Kidney epithelial cell (primary cell): ENCODE data around the gene EIF4E1B. TPM values are rescaled to one million over a fixed set of nuclear protein-coding genes. Genes with fewer than 3 reads are reported as not detected.
A peak's percentile ranks its signal among the peaks of the same experiment; 100 is the strongest.

Experiments
- DNase-seq: peaks from one replicate; pipeline ENCODE4 v3.0.0-alpha.2; 2010; ENCODE audit warnings: low read depth
- H3K27me3 ChIP-seq: 2 replicates; pipeline ENCODE4 v1.6.0; 2011; ENCODE audit warnings: low read length; ENCODE audit not compliant: control insufficient read depth, insufficient read depth
- H3K36me3 ChIP-seq: 2 replicates; pipeline ENCODE4 v1.5.1; 2011; ENCODE audit warnings: low read length; ENCODE audit not compliant: control insufficient read depth, insufficient read depth
- H3K4me3 ChIP-seq: 2 replicates; pipeline ENCODE4 v1.5.1; 2011; ENCODE audit warnings: low read depth, mild to moderate bottlenecking, control low read depth, low read length
- total RNA-seq: library from RNA; depleted of rRNA; stranded (reverse); fragments of >200 nt; gene quantifications from 2 replicates; pipeline ENCODE4 v1.2.3, GENCODE V29; 2015
- TF ChIP-seq, protein P1 (sequence below): IDR thresholded peaks from 2 replicates; pipeline ENCODE4 v1.5.1; 2011; ENCODE audit warnings: mild to moderate bottlenecking, moderate library complexity, low read length, control low read depth, inconsistent platforms; ENCODE audit not compliant: insufficient read depth, poor library complexity, severe bottlenecking

The EIF4E1B gene
- total RNA-seq, 1 donor from 2014 or later = not detected

DNA sequence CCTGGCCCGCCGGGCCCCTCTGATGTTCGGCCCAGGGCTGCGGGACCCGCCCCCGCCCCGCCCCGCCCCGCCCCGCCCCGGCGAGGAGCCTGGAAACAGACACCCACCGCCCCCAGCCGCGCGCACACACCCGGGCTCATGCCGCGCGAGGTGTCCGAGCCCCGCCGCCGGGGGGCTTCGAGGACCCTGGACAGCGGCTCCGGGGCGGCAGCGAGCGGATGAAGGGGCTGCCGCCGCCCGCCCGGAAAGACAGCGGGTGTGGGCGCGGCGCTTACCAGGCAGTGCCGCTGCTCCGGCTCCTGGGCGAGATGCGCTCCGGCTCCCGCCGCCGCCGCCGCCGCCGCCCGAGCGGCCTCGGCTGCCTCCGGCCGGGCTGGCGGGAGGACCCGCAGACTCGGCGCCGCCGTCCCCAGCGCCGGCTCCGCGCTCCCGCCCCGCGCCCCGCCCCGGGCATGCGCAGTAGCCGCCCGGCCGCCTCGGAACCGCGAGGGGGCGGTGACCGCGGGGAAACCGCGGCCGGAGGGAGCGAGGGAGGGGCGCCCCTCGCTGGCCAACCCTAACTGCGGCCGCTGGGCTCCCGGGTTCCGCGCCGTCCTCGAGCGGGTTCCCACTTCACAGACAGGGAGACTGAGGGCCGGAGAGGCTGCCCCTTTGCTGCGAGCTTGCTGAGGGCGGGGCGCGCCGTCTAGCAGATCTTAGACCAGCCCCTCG is 20.6 kb upstream of the EIF4E1B start, which contains the start of gene GPRIN1:
TSS of gene GPRIN1 (minus strand) at position 433 of the 711 bp plus-strand sequence. CDS start 10,322 bp downstream, outside the sequence.
- Histone ChIP-seq H3K27me3 (no peaks in the 10 kb centered on the region), H3K36me3 (no peaks in the 10 kb centered on the region), H3K4me3 (peak within 1 kb of the TSS; percentile 58)
- TF ChIP-seq, protein P1, sequence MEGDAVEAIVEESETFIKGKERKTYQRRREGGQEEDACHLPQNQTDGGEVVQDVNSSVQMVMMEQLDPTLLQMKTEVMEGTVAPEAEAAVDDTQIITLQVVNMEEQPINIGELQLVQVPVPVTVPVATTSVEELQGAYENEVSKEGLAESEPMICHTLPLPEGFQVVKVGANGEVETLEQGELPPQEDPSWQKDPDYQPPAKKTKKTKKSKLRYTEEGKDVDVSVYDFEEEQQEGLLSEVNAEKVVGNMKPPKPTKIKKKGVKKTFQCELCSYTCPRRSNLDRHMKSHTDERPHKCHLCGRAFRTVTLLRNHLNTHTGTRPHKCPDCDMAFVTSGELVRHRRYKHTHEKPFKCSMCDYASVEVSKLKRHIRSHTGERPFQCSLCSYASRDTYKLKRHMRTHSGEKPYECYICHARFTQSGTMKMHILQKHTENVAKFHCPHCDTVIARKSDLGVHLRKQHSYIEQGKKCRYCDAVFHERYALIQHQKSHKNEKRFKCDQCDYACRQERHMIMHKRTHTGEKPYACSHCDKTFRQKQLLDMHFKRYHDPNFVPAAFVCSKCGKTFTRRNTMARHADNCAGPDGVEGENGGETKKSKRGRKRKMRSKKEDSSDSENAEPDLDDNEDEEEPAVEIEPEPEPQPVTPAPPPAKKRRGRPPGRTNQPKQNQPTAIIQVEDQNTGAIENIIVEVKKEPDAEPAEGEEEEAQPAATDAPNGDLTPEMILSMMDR = no peak
- DNase-seq = no peak

DNA sequence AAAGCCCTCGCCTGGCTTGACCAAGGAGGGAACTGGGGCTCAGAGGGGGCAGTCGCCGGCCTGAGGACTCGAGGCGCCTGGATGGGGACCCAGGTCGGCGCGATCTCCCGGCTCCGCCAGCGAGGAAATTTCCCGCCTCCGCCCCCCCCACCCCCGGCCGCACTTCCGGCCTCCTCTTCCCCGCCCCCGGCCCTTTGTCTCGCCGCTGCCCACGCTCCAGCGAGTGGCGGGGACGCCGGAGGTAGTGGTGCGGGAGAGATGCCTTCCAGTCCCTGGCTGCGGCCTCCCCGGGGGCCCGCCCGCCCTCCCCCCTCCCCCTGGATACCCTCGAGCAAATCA is 20.1 kb upstream of the EIF4E1B start:
- no peak for DNase-seq
- TF ChIP-seq, protein P1 = no peak
- Histone ChIP-seq H3K27me3 (no peaks in the 10 kb centered on the region), H3K36me3 (no peaks in the 10 kb centered on the region), H3K4me3 (peak overlapping the region; percentile 58)

DNA sequence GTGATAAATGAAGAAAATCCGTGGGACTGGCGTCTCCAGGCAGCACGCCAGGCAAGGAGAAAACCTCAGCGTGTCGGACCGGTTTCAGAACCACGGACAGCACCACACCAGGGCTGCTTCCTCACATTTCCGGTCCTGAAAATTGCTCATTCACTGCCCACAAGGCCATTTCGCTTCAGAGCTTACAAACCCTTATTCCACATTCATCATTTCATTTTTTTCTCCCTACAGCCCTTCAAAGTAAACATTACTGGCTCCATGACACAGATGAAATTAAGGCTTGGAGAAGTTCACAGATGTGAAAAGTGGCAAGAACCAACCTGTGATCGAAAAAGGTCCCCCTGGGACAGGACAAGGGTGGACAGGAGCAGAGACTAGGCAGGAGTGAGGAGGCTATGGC is 19.0 kb upstream of the EIF4E1B start:
- Histone ChIP-seq H3K36me3 (no peaks in the 10 kb centered on the region), H3K4me3 (no peak overlapping the region), H3K27me3 (no peaks in the 10 kb centered on the region)
- peak; percentile 50 for DNase-seq
- TF ChIP-seq, protein P1 = no peak

DNA sequence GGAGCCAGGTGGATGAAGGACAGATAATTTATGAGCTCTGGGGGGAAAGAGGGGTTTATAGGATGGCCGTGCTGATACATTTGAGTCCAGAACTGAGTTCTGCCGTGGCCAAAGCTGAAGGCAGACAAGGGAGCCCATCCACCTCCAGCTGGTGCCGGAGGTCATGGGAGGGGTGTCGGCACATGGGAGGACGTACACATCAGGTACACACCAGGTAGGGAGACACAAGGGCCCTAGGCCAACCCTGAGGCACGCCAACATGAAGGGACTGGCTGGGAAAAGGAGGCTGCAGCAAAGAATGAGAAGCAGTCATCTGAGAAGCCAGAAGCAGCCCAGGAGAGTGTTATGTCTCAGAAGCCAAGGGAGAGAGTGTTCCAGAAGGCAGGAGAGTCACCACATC is 18.5 kb upstream of the EIF4E1B start:
- Histone ChIP-seq H3K36me3 (no peaks in the 10 kb centered on the region), H3K4me3 (no peak overlapping the region), H3K27me3 (no peaks in the 10 kb centered on the region)
- TF ChIP-seq, protein P1 = no peak
- DNase-seq = no peak

DNA sequence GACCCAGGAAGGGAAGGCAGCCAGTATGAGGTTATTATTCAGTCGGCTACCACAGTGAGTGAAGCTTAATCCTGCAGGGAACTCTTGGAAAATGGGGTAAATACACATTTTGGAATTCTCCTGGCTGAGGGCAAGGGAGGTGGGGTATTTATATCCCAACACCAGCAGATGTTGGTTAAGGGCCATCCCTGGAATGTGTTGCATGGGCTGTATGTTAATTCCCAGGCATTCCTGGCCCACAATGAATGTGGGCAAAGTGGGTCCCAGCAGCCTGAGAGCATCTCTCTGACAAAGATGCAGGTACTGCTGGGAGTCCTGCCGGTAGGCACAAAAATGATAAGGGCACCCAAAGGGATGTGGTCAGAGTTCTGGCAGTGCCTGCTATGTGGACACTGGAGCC is 17.6 kb upstream of the EIF4E1B start:
- no peak for DNase-seq
- no peaks in the 10 kb centered on the region for H3K27me3 ChIP-seq
- TF ChIP-seq, protein P1 = no peak
- H3K4me3 ChIP-seq = no peak overlapping the region
- H3K36me3 ChIP-seq = no peaks in the 10 kb centered on the region

DNA sequence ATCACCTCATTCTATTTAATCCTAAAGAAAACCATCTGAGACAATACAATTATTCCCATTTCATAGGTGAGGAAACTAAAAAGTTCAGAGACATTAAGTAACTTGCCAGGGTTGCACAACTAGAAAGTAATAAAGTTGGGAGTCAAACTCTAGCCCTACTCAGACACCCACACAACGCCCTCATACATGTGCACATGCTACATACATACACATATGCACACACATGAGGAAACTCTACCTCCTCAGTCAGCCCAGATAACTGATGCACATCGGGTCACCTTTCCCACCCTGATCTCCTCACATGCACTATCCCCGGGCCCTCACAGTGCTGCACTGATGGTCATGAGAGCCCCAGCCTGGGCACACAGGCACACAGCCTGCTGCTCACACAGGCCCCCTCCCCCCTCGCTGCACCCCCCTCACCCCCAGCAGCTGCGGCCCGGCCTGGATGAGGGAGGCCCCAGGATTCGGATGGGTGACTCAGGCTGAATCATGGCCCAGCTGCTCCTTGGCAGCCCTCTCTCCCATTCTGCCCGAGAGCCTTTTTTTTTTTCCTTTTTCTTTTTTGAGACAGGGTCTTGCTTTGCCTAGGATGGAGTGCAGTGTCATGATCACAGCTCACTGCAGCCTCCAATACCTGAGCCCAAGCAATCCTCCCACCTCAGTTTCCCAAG is 15.5 kb upstream of the EIF4E1B start:
- H3K27me3 ChIP-seq = peaks cover 10% of the 10 kb centered on the region
- no peak overlapping the region for H3K4me3 ChIP-seq
- TF ChIP-seq, protein P1 = no peak
- H3K36me3 ChIP-seq = no peaks in the 10 kb centered on the region
- no peak for DNase-seq
